HepG2 (cell line): ENCODE data around the gene RGS19. TPM values are rescaled to one million over a fixed set of nuclear protein-coding genes. Genes with fewer than 3 reads are reported as not detected.
A peak's percentile ranks its signal among the peaks of the same experiment; 100 is the strongest.

Experiments used
- ARNT ChIP-seq: fragments of 450-650 bp; IDR thresholded peaks from 2 replicates; pipeline ENCODE4 v1.6.1; 2017
- CBFB ChIP-seq: sonication (generic); formaldehyde crosslinking; IDR thresholded peaks from 2 replicates; pipeline ENCODE4 v1.4.0; 2020; ENCODE audit warnings: missing genetic modification reagents
- CHD2 ChIP-seq: IDR thresholded peaks from 2 replicates; pipeline ENCODE4 v1.6.1; 2011; ENCODE audit warnings: low read depth, low read length, improper control_type of control experiment
- DR1 ChIP-seq: sonication (generic); formaldehyde crosslinking; IDR thresholded peaks from 2 replicates; pipeline ENCODE4 v1.8.0; 2021; ENCODE audit warnings: mild to moderate bottlenecking, missing genetic modification reagents, inconsistent platforms
- MXD3 ChIP-seq: IDR thresholded peaks from 2 replicates; pipeline ENCODE4 v1.6.1; 2016; ENCODE audit warnings: mild to moderate bottlenecking, missing biosample characterization, missing genetic modification reagents
- MYPOP ChIP-seq: sonication (generic); formaldehyde crosslinking; IDR thresholded peaks from 2 replicates; pipeline ENCODE4 v1.8.1; 2023; ENCODE audit warnings: mild to moderate bottlenecking, moderate library complexity, missing genetic modification reagents
- NR2F1 ChIP-seq, 2 experiments: fragments of 450-650 bp in 1 of 2; formaldehyde crosslinking in 1 of 2; IDR thresholded peaks; 2 replicates each; pipeline versions ENCODE4 v1.5.0 to v1.6.1; 2016 to 2020; ENCODE audit warnings: mild to moderate bottlenecking in 1 of 2, missing compliant biosample characterization in 1 of 2, missing genetic modification reagents in 1 of 2, moderate library complexity in 1 of 2
- NR3C1 ChIP-seq: sonication (generic); formaldehyde crosslinking; IDR thresholded peaks from 2 replicates; pipeline ENCODE4 v1.4.0; 2020; ENCODE audit warnings: missing genetic modification reagents
- PAXIP1 ChIP-seq: sonication (generic); formaldehyde crosslinking; conservative IDR thresholded peaks from 2 replicates; pipeline ENCODE4 v1.4.0; 2020; ENCODE audit warnings: mild to moderate bottlenecking, missing genetic modification reagents, moderate library complexity
- RERE ChIP-seq: IDR thresholded peaks from 2 replicates; pipeline ENCODE4 v1.6.1; 2016; ENCODE audit warnings: low read depth, missing genetic modification reagents, missing compliant biosample characterization
- SKI ChIP-seq: fragments of 450-650 bp; IDR thresholded peaks from one replicate; pipeline ENCODE4 v1.6.1; 2018; ENCODE audit warnings: mild to moderate bottlenecking; ENCODE audit not compliant: partially characterized antibody
- TAF15 ChIP-seq: fragments of 200-400 bp; formaldehyde crosslinking; IDR thresholded peaks from one replicate; pipeline ENCODE4 v1.6.1; 2018; ENCODE audit warnings: mild to moderate bottlenecking, low read depth, low read length; ENCODE audit not compliant: poor library complexity, severe bottlenecking
- ZBTB14 ChIP-seq: sonication (generic); formaldehyde crosslinking; IDR thresholded peaks from 2 replicates; pipeline ENCODE4 v1.4.0; 2020; ENCODE audit warnings: missing genetic modification reagents
- ZEB1 ChIP-seq: IDR thresholded peaks from 2 replicates; pipeline ENCODE4 v1.6.1; 2012; ENCODE audit warnings: mild to moderate bottlenecking, low read depth, inconsistent platforms; ENCODE audit not compliant: insufficient replicate concordance
- polyA plus RNA-seq, 8 experiments: library from polyadenylated mRNA; depleted of rRNA in 3 of 8; stranded (reverse) in 7 of 8; unstranded in 1 of 8; fragments of >200 nt; fragmentation: Illumina TruSeq in 4 of 8; extraction: Trizol in 4 of 8; gene quantifications; 2 replicates each; pipeline versions ENCODE4 v1.2.1 to v1.2.3, GENCODE V29; 2011 to 2016; ENCODE audit warnings: low read depth in 4 of 8, missing spikeins in 1 of 8, mixed read lengths in 1 of 8; ENCODE audit not compliant: insufficient read depth in 1 of 8
- total RNA-seq, 5 experiments: library from RNA; depleted of rRNA; stranded (reverse); fragments of >200 nt; fragmentation: Illumina TruSeq; extraction: Trizol; gene quantifications; 2 replicates each; pipeline ENCODE4 v1.2.3, GENCODE V29; 2016; ENCODE audit warnings: low read depth in 1 of 5

The RGS19 gene
- total and polyA plus RNA-seq, 2 of the 13 experiments (the other 11 are each of a cell fraction or from before 2014, with no cell fraction given), result 10.7 to 11.9 TPM

- TF ChIP-seq MYPOP (peak; percentile 65), ZBTB14 (CRISPR knock-in tag) (no peak), ARNT (no peak), CBFB (CRISPR knock-in tag) (no peak; the same call in 1 of the 2 replicates), RERE (CRISPR knock-in tag) (no peak), CHD2 (no peak), PAXIP1 (CRISPR knock-in tag) (no peak), NR2F1 (CRISPR knock-in tag; IDR thresholded peaks at IDR 0.05) (0 out of 4 replicates have a peak, but pooled peaks of 1 of the 2 experiments have one; percentile 26), NR3C1 (CRISPR knock-in tag) (no peak), SKI (no peak), DR1 (CRISPR knock-in tag) (no peak), ZEB1 (no peak), MXD3 (CRISPR knock-in tag) (peak; percentile 93), TAF15 (peak; percentile 85)
These were observed 38.1 kb downstream of the RGS19 start (continued) for GRCh38 chr20:64041040-64041780.
